ENCODE measurements around the gene SRSF12. TPM values are rescaled to one million over a fixed set of nuclear protein-coding genes. Genes with fewer than 3 reads are reported as not detected.
A peak's percentile ranks its signal among the peaks of the same experiment; 100 is the strongest.
"Not testable (repeated sequence)": the region's sequence is repeated elsewhere in the genome, so short reads cannot be mapped to it uniquely, and the experiment has no call there.

SRSF12 gene
- total RNA-seq, 1 donor from 2014 or later: 0.57 TPM

DNA sequence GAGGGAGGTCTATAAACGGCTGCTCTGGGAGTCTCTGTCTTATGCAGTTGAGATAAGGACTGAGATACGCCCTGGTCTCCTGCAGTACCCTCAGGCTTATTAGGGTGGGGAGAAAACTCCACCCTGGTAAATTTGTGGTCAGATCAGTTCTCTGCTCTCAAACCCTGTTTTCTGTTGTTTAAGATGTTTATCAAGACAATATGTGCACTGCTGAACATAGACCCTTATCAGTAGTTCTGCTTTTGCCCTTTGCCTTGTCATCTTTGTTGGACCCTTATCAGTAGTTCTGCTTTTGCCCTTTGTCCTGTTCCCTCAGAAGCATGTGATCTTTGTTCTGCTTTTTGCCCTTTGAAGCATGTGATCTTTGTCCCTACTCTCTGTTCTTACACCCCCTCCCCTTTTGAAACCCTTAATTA lies 10.4 kb upstream of the SRSF12 start:
- not testable (repeated sequence) for DNase-seq (ENCODE audit: low spot score)

DNA sequence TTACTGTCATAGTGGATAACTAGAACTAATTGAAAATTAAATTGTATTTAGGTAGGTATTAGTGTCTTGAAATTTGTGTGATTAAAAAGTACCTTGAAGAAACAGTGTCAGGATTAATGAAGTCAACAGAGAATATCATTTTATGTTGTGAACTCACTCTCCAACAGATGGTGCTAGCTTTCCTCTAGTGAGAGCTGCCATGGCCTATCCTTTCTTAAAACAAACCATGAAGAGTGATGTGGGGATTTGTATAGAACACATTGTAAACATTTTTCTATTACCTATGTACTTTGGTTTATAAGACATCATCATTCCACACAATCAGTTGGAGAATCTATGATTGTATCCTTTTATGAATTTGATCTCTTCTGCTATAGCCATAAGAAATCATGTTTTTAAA lies 4.8 kb upstream of the SRSF12 start:
- no peak for DNase-seq (ENCODE audit: low spot score)

- DNase-seq (ENCODE audit: low spot score): no peak
Observed at GRCh38 chr6:89121934-89122333, 4.1 kb upstream of the SRSF12 start.

GRCh38 chr6:89120371-89120770 lies 2.5 kb upstream of the SRSF12 start:
- no peak for DNase-seq (ENCODE audit: low spot score)

GRCh38 chr6:89118931-89119330 lies 1.1 kb upstream of the SRSF12 start:
- DNase-seq (ENCODE audit: low spot score): no peak

DNA sequence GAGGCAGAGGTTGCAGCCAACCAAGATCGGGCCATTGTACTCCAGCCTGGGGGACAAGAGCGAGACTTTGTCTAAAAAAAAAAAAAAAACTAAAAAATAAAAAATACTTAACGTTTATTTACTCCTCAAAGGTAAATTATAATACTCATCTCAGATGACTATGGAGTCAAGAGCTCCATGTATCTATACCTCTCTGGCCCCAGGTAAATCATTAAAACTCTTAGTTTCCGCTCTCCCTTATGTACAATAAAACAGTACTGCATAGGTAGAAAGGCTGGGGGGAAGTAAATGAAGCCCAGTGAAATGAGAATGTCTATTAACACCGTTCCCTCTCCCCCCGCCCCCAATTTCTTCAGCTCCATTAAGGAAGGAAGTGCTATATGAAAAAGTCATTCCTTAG lies 1.2 kb downstream of the SRSF12 start:
- no peak for DNase-seq (ENCODE audit: low spot score)

DNA sequence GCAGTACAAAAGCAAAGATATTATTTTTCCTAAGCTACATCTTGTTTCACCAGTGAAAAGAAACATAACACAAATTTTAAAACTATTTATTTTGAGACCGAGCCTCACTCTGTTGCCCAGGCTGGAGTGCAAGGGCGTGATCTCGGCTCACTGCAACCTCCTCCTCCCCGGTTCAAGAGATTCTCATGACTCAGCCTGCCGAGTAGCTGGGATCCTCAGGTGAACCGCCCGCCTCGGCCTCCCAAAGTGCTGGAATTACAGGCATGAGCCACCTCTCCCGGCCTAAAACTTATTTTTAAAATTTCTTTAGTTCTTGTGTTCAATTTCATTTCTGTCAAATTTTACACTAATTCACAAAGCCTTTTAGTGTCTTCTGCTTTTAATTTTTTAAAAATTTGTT lies 5.9 kb downstream of the SRSF12 start:
- DNase-seq (ENCODE audit: low spot score): no peak

- no peak for DNase-seq (ENCODE audit: low spot score)
Observed at GRCh38 chr6:89110284-89110683, 7.6 kb downstream of the SRSF12 start.

DNA sequence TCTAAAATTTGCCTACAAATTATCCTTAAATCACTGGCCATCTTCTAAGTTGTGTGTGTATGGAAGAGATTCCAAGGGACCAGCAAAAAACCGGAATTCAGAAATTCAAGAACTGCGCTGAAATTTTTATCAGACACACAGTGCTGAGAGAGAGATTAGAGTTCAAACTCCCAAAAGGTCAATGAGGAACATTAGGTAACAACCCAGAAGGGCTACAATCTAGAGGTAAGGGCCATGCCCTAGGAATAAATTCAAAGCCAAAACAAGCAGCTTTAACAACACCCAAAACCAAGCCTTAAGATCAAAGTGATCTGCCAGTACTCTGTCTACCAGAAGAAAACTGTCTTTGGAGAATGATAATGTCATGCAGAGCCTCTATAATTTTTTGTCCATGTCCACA lies 17.8 kb downstream of the SRSF12 start:
- DNase-seq (ENCODE audit: low spot score): no peak

- no peak for DNase-seq (ENCODE audit: low spot score)
Observed at GRCh38 chr6:89098461-89098860, 19.4 kb downstream of the SRSF12 start.

DNA sequence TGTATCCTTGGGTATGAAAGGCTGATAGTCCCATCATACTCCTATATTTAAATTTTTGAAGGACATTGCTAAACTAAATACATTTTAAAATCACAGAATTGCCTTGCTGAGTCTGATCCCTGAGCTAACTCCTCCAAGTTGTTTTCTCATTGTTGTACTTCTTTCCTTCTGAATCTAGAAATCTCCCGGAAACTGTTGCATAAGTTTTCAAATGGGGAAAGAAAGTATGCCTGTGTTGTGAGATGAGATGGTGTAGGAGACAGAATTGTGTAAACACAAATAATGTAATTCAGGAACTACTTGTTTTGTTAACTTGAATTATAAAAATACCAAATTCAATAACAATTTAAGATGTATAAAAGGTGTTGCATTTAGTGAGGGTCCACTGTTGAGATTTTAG lies 30.0 kb downstream of the SRSF12 start:
- DNase-seq (ENCODE audit: low spot score): no peak

- no peak for DNase-seq (ENCODE audit: low spot score)
Observed at GRCh38 chr6:89085409-89086205, 32.3 kb downstream of the SRSF12 start.

DNA sequence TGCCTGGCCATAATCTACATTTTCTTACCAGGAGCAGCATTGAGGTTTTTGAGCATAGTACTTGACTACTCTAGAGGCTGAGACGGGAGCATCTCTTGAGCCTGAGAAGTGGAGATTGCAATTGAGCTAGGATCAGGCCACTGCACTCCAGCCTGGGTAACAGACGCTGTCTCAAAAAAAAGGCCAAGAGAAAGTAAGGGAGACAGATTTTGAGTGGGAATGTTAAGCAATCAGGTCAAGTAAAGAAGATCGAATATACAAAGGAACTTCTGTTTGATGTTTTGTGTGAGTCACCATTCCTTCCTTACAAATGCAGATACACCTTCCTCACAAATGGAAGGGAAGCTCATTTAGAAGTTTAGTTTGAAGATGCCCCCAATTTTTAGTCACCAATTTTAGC lies 32.9 kb downstream of the SRSF12 start:
- no peak for DNase-seq (ENCODE audit: low spot score)

- DNase-seq (ENCODE audit: low spot score): no peak
Observed at GRCh38 chr6:89084542-89084941, 33.3 kb downstream of the SRSF12 start.

DNA sequence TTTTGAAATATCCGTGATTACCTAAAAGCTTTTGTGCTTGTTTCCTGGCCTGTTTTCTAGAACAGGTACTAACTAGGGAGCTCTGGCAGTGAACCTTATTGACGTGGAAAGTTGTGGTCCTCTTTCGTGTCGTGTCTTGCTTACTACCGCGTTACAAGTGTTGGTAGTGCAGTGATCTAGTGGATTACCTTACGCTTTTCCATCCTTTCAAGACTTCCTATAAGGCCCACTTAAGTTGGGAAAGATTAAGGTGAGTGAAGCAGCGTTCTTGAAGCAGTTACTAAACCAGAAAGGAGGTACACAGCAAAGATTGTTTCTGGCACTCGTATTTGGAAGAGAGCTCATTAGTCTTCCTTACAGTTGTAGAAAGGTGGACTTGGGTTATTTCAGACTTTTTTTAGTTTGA lies 35.4 kb downstream of the SRSF12 start:
- no peak for DNase-seq (ENCODE audit: low spot score)

- peak; percentile 100 for DNase-seq (ENCODE audit: low spot score)
Observed at GRCh38 chr6:89081423-89082322, 36.2 kb downstream of the SRSF12 start.

DNA sequence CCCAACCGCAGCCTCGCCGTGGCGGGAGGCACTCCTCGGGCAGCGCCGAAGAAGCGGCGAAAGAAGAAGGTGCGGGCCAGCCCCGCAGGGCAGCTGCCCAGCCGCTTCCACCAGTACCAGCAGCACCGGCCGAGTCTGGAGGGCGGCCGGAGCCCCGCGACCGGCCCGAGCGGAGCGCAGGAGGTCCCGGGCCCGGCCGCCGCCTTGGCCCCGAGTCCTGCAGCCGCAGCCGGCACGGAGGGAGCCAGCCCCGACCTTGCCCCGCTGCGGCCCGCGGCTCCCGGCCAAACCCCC lies 36.8 kb downstream of the SRSF12 start:
- no peak for DNase-seq (ENCODE audit: low spot score)

DNA sequence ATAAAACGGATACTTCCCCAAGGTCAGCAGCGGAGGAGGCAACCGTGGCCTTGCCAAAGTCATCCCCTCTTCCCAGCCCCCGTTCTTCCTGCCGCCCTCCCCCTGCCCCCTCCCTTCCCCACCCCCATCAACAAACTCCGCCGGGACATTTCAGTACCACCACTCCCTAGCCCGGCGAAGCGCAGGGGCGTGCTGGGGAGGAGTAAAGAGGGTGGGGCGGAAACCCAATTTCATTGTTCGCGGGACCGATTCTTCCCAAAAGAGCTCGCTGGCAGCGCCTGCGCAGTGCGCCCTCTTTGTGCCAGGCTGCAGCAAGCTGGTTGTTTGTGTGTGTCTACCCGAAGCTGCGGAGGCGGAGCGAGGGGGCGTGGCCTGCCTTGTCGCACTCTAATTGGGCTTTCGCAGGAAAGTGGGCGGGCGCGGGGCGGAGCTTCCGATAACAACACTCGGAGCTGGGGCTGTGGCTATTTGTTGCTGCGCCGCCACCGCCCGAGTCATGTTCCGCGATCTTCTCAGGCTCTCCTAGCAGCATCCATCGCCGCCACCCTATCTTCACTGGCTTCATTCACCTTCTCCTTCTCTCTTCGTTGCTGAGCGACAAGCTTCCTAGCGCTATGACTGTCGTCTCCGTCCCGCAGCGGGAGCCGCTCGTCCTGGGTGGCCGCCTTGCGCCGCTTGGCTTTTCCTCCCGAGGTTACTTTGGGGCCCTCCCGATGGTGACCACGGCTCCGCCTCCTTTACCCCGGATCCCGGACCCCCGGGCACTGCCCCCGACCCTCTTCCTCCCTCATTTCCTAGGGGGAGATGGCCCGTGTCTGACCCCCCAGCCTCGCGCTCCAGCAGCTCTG lies 37.4 kb downstream of the SRSF12 start, which contains the start of gene PNRC1:
PNRC1 (plus strand) TSS at position 471 of the 848 bp plus-strand sequence; CDS start at position 615, 144 bp downstream.
- DNase-seq (ENCODE audit: low spot score): peak; percentile 100

- DNase-seq (ENCODE audit: low spot score): peak; percentile 66
Observed at GRCh38 chr6:89079511-89080234, 38.2 kb downstream of the SRSF12 start.

- no peak for DNase-seq (ENCODE audit: low spot score)
Observed at GRCh38 chr6:89073840-89074239, 44.0 kb downstream of the SRSF12 start.

DNA sequence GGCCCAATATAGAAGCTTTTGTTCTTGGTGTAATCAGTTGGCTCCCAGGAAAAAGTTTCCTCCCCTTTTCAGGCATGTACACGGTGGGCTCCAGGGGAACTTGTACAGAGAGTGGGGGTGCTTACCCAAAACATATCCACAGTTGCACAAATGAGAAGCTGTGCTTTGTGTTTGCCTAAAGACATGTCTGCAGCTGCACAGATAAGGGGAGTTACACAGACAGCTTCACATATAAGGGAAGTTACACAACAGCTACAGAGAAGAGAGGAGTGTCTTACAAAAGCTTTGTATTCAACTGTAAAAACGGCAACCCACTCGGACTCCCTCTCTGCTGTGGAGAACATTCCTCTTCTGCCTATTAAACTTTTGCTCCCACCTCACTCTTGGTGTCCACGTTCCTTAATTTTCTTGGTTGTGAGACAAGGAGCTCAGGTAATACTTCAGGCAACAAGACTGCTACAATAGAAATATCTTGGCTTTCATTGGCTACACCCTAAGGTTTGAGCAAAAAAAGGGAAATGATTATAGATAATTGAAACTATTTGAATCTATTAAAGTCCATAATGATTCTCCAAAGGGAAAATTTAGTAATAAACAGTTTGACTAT lies 44.8 kb downstream of the SRSF12 start:
- DNase-seq (ENCODE audit: low spot score): no peak

Data from ureter (tissue), 1 donor.